Neuron (in vitro differentiated cells): ENCODE results near the gene LIPT2.

Experiments used
- H2AFZ ChIP-seq: one replicate; pipeline ENCODE4 v1.6.1; 2013; ENCODE audit warnings: low read depth, mild to moderate bottlenecking, inconsistent platforms, low read length, moderate library complexity
- H3K27me3 ChIP-seq: one replicate; pipeline ENCODE4 v1.6.1; 2013; ENCODE audit warnings: low read length; ENCODE audit not compliant: insufficient read depth
- H3K36me3 ChIP-seq: one replicate; pipeline ENCODE4 v1.6.1; 2013; ENCODE audit warnings: low read length; ENCODE audit not compliant: insufficient read depth
- H3K4me1 ChIP-seq: one replicate; pipeline ENCODE4 v1.6.1; 2013; ENCODE audit warnings: low read length; ENCODE audit not compliant: insufficient read depth
- H3K4me3 ChIP-seq: 2 replicates; pipeline ENCODE4 v1.5.1; 2013; ENCODE audit warnings: mild to moderate bottlenecking, low read length, moderate library complexity
- H3K9me3 ChIP-seq: one replicate; pipeline ENCODE4 v1.6.1; 2013; ENCODE audit warnings: low read length

LIPT2 gene

DNA sequence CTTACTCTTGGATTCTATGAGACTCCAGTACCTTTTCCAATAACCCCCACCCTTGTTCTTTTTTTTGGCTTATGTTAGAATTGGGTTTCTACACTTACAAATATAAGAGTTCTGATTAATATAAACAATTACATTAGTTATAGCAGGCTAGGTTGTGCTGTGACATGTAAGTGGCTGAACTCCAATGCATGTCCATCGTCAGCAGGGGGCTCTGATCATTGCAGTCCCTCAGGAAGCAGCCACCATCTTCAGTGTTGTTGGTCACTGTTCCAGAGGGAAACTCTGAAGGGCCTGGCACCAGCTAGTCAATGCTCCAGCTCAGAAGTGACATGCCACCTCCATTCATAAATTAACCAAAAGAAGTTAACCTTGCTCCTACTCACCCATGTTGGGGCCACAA, 5.6 kb downstream of the LIPT2 start:
- Histone ChIP-seq H3K27me3 (no peaks in the 10 kb centered on the region), H3K4me1 (no peaks in the 10 kb centered on the region), H3K36me3 (no peaks in the 10 kb centered on the region), H3K9me3 (no peaks in the 10 kb centered on the region), H3K4me3 (no peak overlapping the region), H2AFZ (no peak overlapping the region)

DNA sequence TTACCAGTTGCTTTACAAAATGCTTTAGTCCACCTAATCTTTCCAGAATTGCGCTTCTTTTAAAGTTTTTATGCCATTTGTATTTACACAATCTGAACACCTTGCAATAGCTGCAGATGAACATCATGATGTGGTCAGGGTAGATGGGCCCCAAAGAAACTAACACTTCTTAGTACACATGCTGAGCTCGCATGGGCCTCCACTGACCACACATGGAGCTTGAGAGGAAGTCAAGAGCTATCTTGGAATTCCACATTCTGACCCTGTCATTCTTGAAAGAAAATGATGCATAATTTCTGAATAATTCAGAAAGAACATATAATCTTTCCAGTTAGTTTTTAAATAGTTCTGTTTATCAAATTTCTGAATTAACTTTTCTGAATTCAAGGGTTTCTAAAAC, 7.7 kb downstream of the LIPT2 start:
- Histone ChIP-seq H3K4me1 (no peaks in the 10 kb centered on the region), H3K27me3 (no peaks in the 10 kb centered on the region), H3K36me3 (no peaks in the 10 kb centered on the region), H3K4me3 (no peak overlapping the region), H2AFZ (no peak overlapping the region), H3K9me3 (no peaks in the 10 kb centered on the region)

DNA sequence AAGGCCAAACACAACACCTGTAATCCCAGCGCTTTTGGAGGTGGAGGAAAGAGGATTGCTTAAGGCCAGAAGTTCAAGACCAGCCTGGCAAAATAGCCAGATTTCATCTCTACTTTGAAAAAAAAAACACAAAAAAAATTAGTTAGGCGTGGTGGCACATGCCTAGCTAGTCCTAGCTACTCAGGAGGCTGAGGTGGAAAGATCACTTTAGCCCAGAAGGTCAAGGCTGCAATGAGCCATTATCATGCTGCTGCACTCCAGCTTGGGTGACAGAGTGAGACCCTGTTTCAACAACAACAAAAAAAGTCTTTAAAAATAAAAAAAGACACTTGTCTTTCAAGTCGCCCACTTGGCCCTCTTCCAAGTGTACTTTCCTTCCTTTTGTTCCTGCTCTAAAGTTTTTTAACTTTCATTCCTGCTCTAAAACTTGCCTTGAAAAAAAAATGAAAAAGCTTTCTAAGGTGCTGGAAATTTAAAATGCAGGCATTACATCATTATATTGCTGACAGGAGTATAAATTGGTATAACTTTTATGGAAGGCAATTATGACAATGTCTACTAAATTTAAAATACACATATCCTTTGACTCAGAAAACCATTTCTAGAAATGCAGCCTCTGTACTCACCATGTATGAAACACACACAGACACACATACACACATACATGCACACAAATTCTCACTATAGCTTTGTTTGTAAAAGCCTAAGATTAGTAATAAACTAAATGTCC, 12.7 kb downstream of the LIPT2 start:
- no peak overlapping the region for H3K4me3 ChIP-seq
- no peaks in the 10 kb centered on the region for H3K4me1 ChIP-seq
- H2AFZ ChIP-seq, result no peak overlapping the region
- H3K9me3 ChIP-seq, result no peaks in the 10 kb centered on the region
- no peaks in the 10 kb centered on the region for H3K36me3 ChIP-seq
- H3K27me3 ChIP-seq, result no peaks in the 10 kb centered on the region

DNA sequence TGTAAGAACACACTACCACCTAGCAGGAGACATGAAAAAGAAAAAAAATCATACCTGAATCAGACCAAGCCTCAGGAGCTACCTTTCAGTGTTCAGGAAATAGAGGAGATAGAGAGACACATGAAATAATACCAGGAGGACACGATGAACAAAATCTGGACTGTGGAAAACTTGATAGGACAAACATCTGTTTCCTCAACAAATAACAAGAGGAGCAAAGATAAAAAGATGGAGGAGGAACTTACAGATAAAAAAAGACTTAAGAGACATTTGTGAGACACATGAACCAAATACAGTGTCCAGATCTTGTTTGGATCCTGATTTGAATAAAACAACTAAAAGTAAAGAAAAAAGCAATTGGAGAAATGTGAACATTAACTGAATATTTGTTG, 13.8 kb downstream of the LIPT2 start:
- H3K36me3 ChIP-seq, result no peaks in the 10 kb centered on the region

DNA sequence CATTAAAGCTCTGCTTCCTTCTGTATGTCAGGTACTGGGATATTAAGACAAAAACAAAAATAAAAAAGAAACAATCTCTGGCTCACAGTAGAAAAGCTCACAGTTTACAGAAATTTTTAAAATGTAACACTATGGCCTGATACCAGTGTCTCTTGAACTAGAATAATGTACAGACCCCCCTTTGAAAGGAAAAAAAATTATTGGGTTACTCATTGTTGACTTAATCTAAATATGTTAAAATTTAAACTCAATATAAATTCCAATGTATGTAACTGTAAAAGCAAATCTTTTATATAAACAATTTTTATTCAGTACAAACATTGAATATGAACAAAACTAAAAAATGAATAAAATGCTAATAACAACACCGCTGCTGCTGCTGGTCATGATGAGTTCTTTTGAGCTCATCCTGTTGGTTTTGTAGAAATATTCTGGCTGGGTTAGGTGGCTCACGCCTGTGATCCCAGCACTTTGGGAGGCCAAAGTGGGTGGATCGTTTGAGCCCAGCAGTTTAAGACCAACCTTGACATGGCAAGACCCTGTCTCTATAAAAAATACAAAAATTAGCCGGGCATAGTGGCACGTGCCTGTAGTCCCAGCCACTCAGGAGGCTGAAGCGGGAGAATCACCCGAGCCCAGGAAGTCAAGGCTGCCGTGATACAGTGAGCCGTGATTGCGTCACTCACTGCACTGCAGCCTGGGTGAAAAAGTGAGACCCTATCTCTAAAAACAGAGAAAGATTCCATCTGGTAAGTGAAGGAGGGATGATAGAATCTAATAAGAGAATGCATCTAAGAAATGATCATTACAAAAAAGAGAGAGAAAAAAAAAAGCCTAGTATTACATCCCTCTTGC, 14.4 kb downstream of the LIPT2 start:
- no peaks in the 10 kb centered on the region for H3K4me1 ChIP-seq
- no peak overlapping the region for H2AFZ ChIP-seq
- no peak overlapping the region for H3K4me3 ChIP-seq
- peaks cover 2% of the 10 kb centered on the region for H3K27me3 ChIP-seq
- no peaks in the 10 kb centered on the region for H3K36me3 ChIP-seq
- no peaks in the 10 kb centered on the region for H3K9me3 ChIP-seq

More for the DNA sequence above, 13.8 kb downstream of the LIPT2 start:
- H3K4me3 ChIP-seq, result no peak overlapping the region
- H3K4me1 ChIP-seq, result no peaks in the 10 kb centered on the region
- no peaks in the 10 kb centered on the region for H3K9me3 ChIP-seq
- H3K27me3 ChIP-seq, result no peaks in the 10 kb centered on the region
- no peak overlapping the region for H2AFZ ChIP-seq

DNA sequence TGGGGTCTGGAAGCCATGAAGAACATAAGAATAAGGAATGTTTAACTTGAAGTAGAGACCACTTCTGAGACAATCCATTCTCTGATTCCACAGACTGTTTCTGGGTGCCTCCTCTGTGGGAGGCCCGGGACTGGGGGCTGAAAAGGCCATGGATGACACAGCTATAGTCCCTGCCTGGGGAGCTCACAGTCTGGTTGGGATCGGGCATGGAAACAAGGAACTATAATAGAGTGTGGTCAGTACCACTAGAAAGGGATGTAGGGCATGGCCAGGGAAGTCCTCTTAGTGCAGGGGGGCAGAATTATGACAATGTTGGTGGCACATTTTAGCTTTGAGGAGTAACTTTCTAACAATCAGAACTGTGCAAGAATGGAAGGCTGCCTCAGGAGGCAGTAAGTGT, 17.0 kb downstream of the LIPT2 start:
- H3K4me3 ChIP-seq, result no peak overlapping the region
- no peaks in the 10 kb centered on the region for H3K4me1 ChIP-seq
- H2AFZ ChIP-seq, result no peak overlapping the region
- no peaks in the 10 kb centered on the region for H3K36me3 ChIP-seq
- H3K9me3 ChIP-seq, result no peaks in the 10 kb centered on the region
- peaks cover 2% of the 10 kb centered on the region for H3K27me3 ChIP-seq

DNA sequence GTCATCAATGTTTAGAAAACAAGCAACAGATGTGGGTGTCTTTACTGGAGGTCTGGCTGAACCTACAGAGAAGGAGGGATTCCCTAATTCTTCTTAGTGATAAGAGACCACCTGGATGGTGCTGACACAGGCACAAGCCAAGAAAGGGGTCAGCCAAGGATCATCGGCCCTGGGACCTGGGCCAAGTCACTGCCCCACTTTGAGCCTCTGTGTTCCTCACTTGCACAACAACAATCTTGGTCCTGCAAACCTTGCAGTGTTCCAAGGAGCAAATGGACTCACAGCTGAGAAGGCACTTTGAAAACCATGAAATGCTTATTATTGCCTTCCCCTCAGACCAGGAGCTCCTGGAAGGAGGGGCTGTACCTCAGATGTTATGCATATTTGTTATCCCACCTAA, 19.2 kb downstream of the LIPT2 start:
- Histone ChIP-seq H3K4me3 (no peak overlapping the region), H2AFZ (no peak overlapping the region), H3K27me3 (peaks cover 5% of the 10 kb centered on the region), H3K9me3 (no peaks in the 10 kb centered on the region), H3K36me3 (no peaks in the 10 kb centered on the region), H3K4me1 (no peaks in the 10 kb centered on the region)

DNA sequence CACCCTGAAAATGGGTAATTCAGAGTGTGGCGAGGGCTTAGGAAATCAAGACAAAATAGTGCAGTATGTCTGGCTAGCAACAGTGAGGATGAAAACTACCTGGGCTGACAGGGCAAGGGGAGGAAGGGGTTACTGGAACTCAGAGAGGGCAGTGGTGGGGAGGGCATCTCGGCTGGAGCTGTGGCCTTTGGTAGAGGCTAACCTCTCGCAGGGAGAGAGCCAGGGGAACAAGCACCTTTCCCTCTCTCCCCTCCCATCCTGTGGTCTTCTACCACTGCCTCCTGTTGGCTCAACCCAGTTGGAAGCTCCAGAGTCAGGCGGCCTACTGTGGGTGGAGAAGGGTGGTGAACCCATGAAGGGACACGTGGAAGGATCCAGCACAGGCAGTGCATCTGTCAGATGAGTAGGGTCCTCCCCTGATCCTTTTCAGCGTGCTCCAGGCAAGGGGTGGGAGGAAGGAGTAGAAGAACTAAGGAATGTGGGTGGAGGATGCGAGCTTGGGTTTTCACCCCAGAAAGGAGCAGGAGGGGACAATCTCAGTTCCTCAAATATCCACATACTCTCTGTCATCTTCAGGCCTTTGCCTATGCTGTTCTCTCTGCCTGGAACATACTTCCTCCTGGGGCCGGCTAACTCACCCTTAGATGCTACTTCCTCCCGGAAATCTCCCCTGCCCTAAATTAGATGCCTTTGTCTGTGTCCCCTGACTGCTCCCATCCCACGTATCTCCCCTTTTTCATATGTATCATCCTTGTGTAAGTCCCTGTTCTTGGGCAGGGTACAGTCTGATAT, 19.9 kb downstream of the LIPT2 start:
- no peaks in the 10 kb centered on the region for H3K9me3 ChIP-seq
- no peaks in the 10 kb centered on the region for H3K4me1 ChIP-seq
- no peak overlapping the region for H3K4me3 ChIP-seq

DNA sequence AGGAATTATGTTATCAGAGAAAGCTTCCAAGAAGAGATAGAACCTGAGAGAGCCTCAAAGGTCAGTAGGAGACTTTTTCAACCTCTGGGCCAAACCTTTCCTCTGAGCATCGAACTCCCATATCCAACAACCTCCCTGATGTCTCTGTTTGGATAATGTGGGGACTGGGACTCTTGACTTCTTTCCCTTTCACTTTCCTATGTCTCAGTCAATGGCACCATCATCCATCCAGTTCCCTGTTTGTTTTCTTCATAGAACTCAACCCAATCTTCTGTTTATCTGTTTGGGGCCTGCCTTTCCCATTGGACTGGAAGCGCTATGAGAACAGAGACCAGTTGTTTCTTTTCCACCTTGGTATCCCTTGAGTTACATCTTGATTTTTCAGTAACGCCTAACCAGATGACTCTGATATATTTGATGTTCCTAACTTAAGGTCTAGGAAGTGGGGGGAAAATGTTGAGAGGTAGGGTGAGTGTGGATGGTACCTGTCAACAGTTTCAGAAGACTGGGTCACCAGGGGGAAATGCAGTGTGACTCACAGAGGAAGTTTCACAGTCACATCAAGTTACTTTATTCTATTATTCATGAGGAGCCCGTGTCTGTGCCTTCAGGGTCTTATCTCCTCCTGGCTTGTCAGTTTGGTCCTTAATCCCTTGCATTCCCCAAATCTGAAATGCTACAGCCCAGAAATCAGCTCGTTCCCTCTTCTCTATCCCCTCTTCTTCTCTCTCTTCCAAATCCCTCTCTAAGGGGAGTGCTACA, 21.7 kb downstream of the LIPT2 start:
- H3K27me3 ChIP-seq, result peaks cover 5% of the 10 kb centered on the region
- H3K4me3 ChIP-seq, result no peak overlapping the region

More for the DNA sequence above, 19.9 kb downstream of the LIPT2 start:
- Histone ChIP-seq H3K27me3 (peaks cover 5% of the 10 kb centered on the region), H3K36me3 (no peaks in the 10 kb centered on the region), H2AFZ (no peak overlapping the region)

DNA sequence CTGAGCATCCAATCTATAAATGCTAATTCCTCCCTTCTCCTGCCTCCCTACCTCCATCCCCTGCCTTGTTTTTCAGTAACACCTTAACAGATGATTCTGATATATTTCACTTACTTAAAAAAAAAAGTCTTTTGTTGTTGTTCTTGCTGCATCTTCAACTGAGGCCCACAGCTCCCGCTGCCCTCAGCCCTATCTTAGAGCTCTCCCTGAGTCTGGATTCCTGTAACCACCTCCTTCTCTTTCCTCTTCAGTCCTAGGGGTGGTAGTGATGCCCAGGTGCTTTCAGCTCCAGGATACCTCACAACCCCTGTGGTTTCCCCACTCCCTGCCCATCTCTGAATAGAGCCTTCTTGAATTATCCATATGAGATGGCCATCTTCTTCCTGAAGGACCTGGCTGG, 22.5 kb downstream of the LIPT2 start:
- peaks cover 5% of the 10 kb centered on the region for H3K27me3 ChIP-seq
- H3K36me3 ChIP-seq, result no peaks in the 10 kb centered on the region

More for the DNA sequence above, 21.7 kb downstream of the LIPT2 start:
- no peak overlapping the region for H2AFZ ChIP-seq
- no peaks in the 10 kb centered on the region for H3K36me3 ChIP-seq
- H3K9me3 ChIP-seq, result no peaks in the 10 kb centered on the region
- no peaks in the 10 kb centered on the region for H3K4me1 ChIP-seq

DNA sequence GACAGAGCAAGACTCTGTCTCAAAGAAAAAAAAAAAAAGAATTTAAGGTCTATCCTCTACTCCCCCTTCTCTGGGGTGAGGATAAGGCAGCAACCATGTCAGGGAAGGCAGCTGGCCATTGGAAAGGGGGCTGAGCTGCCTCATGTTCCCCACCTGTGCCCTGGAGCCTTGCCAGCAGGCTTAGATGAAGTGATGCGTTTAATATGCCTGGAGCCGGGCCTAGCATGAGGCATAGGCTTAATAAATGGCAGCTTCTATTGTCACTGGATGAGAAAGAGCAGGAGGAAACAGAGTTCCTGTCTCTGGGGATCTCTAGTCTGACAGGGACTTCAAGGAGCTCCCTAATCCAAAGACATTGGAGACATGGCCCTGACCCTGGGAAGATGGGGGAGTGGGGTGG, 23.0 kb downstream of the LIPT2 start:
- Histone ChIP-seq H3K4me1 (no peaks in the 10 kb centered on the region), H3K36me3 (no peaks in the 10 kb centered on the region), H3K27me3 (peaks cover 5% of the 10 kb centered on the region), H2AFZ (no peak overlapping the region), H3K9me3 (no peaks in the 10 kb centered on the region), H3K4me3 (no peak overlapping the region)

More for the DNA sequence above, 22.5 kb downstream of the LIPT2 start:
- no peaks in the 10 kb centered on the region for H3K4me1 ChIP-seq
- no peak overlapping the region for H3K4me3 ChIP-seq
- H2AFZ ChIP-seq, result no peak overlapping the region
- H3K9me3 ChIP-seq, result no peaks in the 10 kb centered on the region

DNA sequence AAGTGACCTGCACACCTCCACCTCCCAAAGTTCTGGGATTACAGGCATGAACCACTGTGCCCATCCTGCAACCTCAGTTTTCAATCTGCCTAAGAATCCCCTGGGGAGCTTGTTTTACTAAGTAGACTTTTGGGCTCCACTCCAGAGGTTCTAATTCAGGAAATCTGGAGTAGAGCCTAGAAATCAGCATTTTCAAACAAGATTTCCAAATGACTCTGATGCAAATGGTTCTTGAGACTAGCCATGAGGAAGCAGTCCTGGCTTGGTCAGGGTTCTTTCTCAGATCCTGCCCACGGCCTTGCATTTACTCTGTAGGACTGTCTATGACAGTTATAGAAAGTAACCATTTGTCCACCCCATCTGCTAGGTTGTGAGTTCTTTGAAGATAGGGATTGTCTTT, 24.6 kb downstream of the LIPT2 start:
- Histone ChIP-seq H2AFZ (no peak overlapping the region), H3K27me3 (peaks cover 9% of the 10 kb centered on the region)

More for the DNA sequence above, 24.6 kb downstream of the LIPT2 start:
- Histone ChIP-seq H3K4me3 (no peak overlapping the region), H3K4me1 (no peaks in the 10 kb centered on the region), H3K36me3 (no peaks in the 10 kb centered on the region), H3K9me3 (no peaks in the 10 kb centered on the region)
